ENCODE measurements around the gene PAPPA. TPM values are rescaled to one million over a fixed set of nuclear protein-coding genes. Genes with fewer than 3 reads are reported as not detected.

Gene PAPPA
- total RNA-seq, 1 experiment from 2014 or later = 7.0 TPM

DNA sequence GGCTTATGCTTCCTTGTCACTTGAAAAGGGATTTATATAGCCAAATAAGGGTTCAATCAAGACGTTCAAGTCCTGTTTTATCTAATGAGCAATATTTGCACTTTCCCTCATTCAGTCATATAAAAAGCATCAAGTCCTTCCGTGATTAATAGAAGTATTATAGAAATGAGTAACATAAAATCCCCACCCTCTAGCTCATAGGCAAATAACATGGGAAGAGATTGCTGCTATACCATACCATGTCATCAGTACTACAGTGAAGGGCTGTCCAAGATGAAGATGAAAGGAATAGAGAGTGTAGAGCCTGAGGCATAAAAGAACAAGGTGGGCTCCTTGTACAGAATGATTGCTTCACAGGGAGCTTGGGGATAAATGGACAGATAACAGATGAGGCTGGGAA, 20.4 kb upstream of the PAPPA start:
- POLR2A ChIA-PET = interaction anchor here (0.6 to 1.6 kb wide), 4 partner anchors 9 to 724 kb away, joined by 3 read pairs; no protein-coding TSS in a partner anchor
- no peak overlapping the region for H3K27ac Mint-ChIP-seq (ENCODE audit: low read depth, unreplicated experiment)
- H3K27me3 Mint-ChIP-seq (ENCODE audit: insufficient read depth, unreplicated experiment) = no peaks in the 10 kb centered on the region
- TF ChIP-seq, protein P1, sequence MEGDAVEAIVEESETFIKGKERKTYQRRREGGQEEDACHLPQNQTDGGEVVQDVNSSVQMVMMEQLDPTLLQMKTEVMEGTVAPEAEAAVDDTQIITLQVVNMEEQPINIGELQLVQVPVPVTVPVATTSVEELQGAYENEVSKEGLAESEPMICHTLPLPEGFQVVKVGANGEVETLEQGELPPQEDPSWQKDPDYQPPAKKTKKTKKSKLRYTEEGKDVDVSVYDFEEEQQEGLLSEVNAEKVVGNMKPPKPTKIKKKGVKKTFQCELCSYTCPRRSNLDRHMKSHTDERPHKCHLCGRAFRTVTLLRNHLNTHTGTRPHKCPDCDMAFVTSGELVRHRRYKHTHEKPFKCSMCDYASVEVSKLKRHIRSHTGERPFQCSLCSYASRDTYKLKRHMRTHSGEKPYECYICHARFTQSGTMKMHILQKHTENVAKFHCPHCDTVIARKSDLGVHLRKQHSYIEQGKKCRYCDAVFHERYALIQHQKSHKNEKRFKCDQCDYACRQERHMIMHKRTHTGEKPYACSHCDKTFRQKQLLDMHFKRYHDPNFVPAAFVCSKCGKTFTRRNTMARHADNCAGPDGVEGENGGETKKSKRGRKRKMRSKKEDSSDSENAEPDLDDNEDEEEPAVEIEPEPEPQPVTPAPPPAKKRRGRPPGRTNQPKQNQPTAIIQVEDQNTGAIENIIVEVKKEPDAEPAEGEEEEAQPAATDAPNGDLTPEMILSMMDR (IDR thresholded peaks at IDR 0.05; ENCODE audit: unreplicated experiment) = no peak
- H3K4me1 Mint-ChIP-seq (ENCODE audit: insufficient read depth, unreplicated experiment) = no peaks in the 10 kb centered on the region
- no peaks in the 10 kb centered on the region for H3K36me3 Mint-ChIP-seq (ENCODE audit: insufficient read depth, unreplicated experiment)
- H3K9me3 Mint-ChIP-seq (ENCODE audit: unreplicated experiment) = peaks cover 10% of the 10 kb centered on the region
- CTCF ChIA-PET = interaction anchor here (0.6 to 1.5 kb wide), 3 partner anchors 19 to 540 kb away, joined by 3 to 5 read pairs (median 3); no protein-coding TSS in a partner anchor
- no TSS peak for BruUV-seq (replicated peaks)
- H3K4me3 Mint-ChIP-seq (ENCODE audit: unreplicated experiment) = no peak overlapping the region
- intact Hi-C loops (cut with micrococcal nuclease) = no loop called here
- DNase-seq (ENCODE audit: unreplicated experiment) = no peak

DNA sequence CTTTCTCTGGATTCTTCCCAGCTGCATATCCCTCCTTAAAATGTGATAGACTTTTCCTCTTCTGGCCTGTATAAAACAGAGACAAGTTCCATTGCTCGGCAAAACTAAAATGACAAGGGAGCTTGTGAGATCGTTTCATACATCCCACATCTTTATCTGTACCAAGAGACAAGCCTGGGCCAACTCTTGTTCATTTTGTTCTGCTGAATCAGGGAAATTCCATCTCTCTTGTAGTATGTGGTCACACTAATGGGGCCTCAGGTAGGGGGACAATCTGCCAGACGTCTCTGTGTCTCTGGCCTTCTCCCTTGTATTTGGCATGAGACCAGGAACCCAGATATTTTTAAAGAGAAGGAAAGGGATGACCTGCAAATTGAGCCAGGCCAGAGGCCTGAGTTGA, 18.6 kb upstream of the PAPPA start:
- H3K4me1 Mint-ChIP-seq (ENCODE audit: insufficient read depth, unreplicated experiment) = no peaks in the 10 kb centered on the region
- DNase-seq (ENCODE audit: unreplicated experiment) = no peak
- no peaks in the 10 kb centered on the region for H3K27me3 Mint-ChIP-seq (ENCODE audit: insufficient read depth, unreplicated experiment)
- no peaks in the 10 kb centered on the region for H3K36me3 Mint-ChIP-seq (ENCODE audit: insufficient read depth, unreplicated experiment)
- no TSS peak for BruUV-seq (replicated peaks)
- H3K4me3 Mint-ChIP-seq (ENCODE audit: unreplicated experiment) = no peak overlapping the region
- no peak overlapping the region for H3K27ac Mint-ChIP-seq (ENCODE audit: low read depth, unreplicated experiment)
- H3K9me3 Mint-ChIP-seq (ENCODE audit: unreplicated experiment) = peaks cover 8% of the 10 kb centered on the region
- intact Hi-C loops (cut with micrococcal nuclease) = no loop called here
- POLR2A ChIA-PET = interaction anchor here (1.5 kb wide), 1 partner anchor 33 kb away, joined by 3 read pairs; no protein-coding TSS in a partner anchor
- TF ChIP-seq, protein P1 (IDR thresholded peaks at IDR 0.05; ENCODE audit: unreplicated experiment) = no peak
- CTCF ChIA-PET = interaction anchor here (0.5 to 2.3 kb wide), 4 partner anchors 14 to 356 kb away, joined by 3 to 7 read pairs (median 4); no protein-coding TSS in a partner anchor

DNA sequence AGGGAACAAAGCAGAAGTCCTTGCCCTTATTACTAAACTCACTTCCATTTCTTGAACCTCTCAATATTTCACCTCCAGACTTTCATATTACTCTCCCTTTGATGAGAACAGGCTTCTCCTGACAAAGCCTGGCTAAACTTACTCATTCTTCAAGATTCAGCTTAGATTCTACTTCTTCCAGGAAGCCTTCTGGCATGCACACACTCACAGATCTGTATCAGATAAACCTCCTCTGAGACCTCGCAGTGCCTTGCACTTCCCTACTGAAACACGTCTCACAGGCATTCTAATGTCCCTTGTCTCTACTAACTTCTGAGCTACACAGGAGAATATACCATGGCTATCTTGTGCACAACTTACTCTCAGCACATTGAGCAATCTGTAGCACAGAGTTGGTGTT, 16.6 kb upstream of the PAPPA start:
- intact Hi-C loops (cut with micrococcal nuclease) = no loop called here
- POLR2A ChIA-PET = no interaction called here
- H3K4me3 Mint-ChIP-seq (ENCODE audit: unreplicated experiment) = no peak overlapping the region

DNA sequence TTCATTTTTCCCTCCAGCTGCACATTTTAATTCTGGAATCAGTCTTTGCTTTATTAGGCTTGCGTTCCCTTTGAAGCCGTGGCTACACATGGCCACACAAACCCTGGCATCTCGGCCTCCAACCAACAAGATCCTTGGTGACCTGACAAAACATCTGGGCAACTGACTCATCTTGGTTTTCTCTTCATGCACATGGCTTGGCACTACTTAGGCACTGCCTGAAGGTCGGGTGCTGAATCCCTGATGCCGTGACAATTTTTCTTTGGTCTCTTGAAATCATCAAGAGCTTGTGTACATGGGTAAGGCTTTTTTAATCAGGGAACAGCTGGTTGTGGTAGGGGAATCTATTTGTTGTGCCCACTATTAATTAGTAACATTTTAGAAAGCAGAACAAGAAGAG, 16.0 kb upstream of the PAPPA start:
- TF ChIP-seq, protein P1 (IDR thresholded peaks at IDR 0.05; ENCODE audit: unreplicated experiment) = no peak
- ChIA-PET POLR2A (no interaction called here), CTCF (no interaction called here)
- intact Hi-C loops (cut with micrococcal nuclease) = no loop called here
- H3K4me1 Mint-ChIP-seq (ENCODE audit: insufficient read depth, unreplicated experiment) = peaks cover 14% of the 10 kb centered on the region
- no peak overlapping the region for H3K4me3 Mint-ChIP-seq (ENCODE audit: unreplicated experiment)
- H3K27ac Mint-ChIP-seq (ENCODE audit: low read depth, unreplicated experiment) = no peak overlapping the region
- BruUV-seq (replicated peaks) = no TSS peak
- H3K27me3 Mint-ChIP-seq (ENCODE audit: insufficient read depth, unreplicated experiment) = no peaks in the 10 kb centered on the region
- H3K36me3 Mint-ChIP-seq (ENCODE audit: insufficient read depth, unreplicated experiment) = no peaks in the 10 kb centered on the region
- no peaks in the 10 kb centered on the region for H3K9me3 Mint-ChIP-seq (ENCODE audit: unreplicated experiment)
- DNase-seq (ENCODE audit: unreplicated experiment) = no peak

More for the DNA sequence above, 16.6 kb upstream of the PAPPA start:
- no TSS peak for BruUV-seq (replicated peaks)
- DNase-seq (ENCODE audit: unreplicated experiment) = no peak
- Mint-ChIP-seq H3K27me3 (ENCODE audit: insufficient read depth, unreplicated experiment) (no peaks in the 10 kb centered on the region), H3K4me1 (ENCODE audit: insufficient read depth, unreplicated experiment) (peaks cover 8% of the 10 kb centered on the region), H3K9me3 (ENCODE audit: unreplicated experiment) (no peaks in the 10 kb centered on the region), H3K36me3 (ENCODE audit: insufficient read depth, unreplicated experiment) (no peaks in the 10 kb centered on the region), H3K27ac (ENCODE audit: low read depth, unreplicated experiment) (no peak overlapping the region)
- TF ChIP-seq, protein P1 (IDR thresholded peaks at IDR 0.05; ENCODE audit: unreplicated experiment) = no peak
- CTCF ChIA-PET = no interaction called here
